Small intestine (tissue), 7 donors: ENCODE measurements around the gene CAMK1D. TPM values are rescaled to one million over a fixed set of nuclear protein-coding genes. Genes with fewer than 3 reads are reported as not detected.
A peak's percentile ranks its signal among the peaks of the same experiment; 100 is the strongest.

Source experiments
- DNase-seq, 2 donors: peaks; one replicate each; pipeline versions ENCODE4 v3.0.0 to v3.0.0-alpha.2; 2013
- FAIRE-seq: peaks from 2 replicates; lab custom pipeline; 2012; peaks lifted over from hg19 to GRCh38; lab: Jason Lieb, UNC
- H3K27ac ChIP-seq, 3 donors: one replicate each; pipeline ENCODE4 v1.5.1; 2013; ENCODE audit warnings: low read length in 2 of 3, mild to moderate bottlenecking in 2 of 3, control low read depth in 1 of 3, inconsistent platforms in 1 of 3, low read depth in 1 of 3, moderate library complexity in 1 of 3
- H3K27me3 ChIP-seq, 3 donors: one replicate each; pipeline ENCODE4 v1.6.1; 2013; ENCODE audit warnings: low read length in 3 of 3, inconsistent platforms in 1 of 3; ENCODE audit not compliant: control insufficient read depth in 3 of 3, insufficient read depth in 3 of 3
- H3K36me3 ChIP-seq, 3 donors: one replicate each; pipeline ENCODE4 v1.6.1; 2013; ENCODE audit warnings: low read length in 3 of 3, inconsistent platforms in 1 of 3, low read depth in 1 of 3, mild to moderate bottlenecking in 1 of 3, moderate library complexity in 1 of 3; ENCODE audit not compliant: control insufficient read depth in 3 of 3, insufficient read depth in 2 of 3
- H3K4me1 ChIP-seq, 3 donors: one replicate each; pipeline ENCODE4 v1.6.1; 2013; ENCODE audit warnings: low read length in 2 of 3, inconsistent platforms in 1 of 3, low read depth in 1 of 3, mild to moderate bottlenecking in 1 of 3, moderate library complexity in 1 of 3; ENCODE audit not compliant: control insufficient read depth in 3 of 3, insufficient read depth in 2 of 3
- H3K4me3 ChIP-seq, 3 donors: one replicate each; pipeline ENCODE4 v1.5.1; 2013; ENCODE audit warnings: low read length in 3 of 3, control low read depth in 1 of 3, inconsistent platforms in 1 of 3, low read depth in 1 of 3, mild to moderate bottlenecking in 1 of 3, moderate library complexity in 1 of 3
- H3K9me3 ChIP-seq, 2 donors: one replicate each; pipeline ENCODE4 v1.6.1; 2013; ENCODE audit warnings: low read depth in 1 of 2, low read length in 1 of 2; ENCODE audit not compliant: control insufficient read depth in 2 of 2, insufficient read depth in 1 of 2
- WGBS, 3 donors: extraction: QIAGEN DNeasy Blood & Tissue Kit; methylation state at CpG; one replicate each; pipeline ENCODE4 v1.1.7; 2013; 5-methylcytosine and 5-hydroxymethylcytosine counted together
- polyA plus RNA-seq, 4 donors: library from polyadenylated mRNA; stranded (reverse) in 3 of 4; unstranded in 1 of 4; fragments of 200-250 nt in 3 of 4; fragments of 120-200 nt in 1 of 4; gene quantifications; one replicate each; pipeline versions ENCODE4 v1.2.1 to v1.2.3, GENCODE V29; 2013
- donor health status: healthy with polysubstance abuse.
- donor health status: control.
- donor health status: control.
- donor health status: Bipolar disorder and iron deficiency.
- donor health status: healthy.

Gene CAMK1D
- polyA plus RNA-seq, 4 donors, result 0.45 to 9.7 (median 3.8) TPM

DNA sequence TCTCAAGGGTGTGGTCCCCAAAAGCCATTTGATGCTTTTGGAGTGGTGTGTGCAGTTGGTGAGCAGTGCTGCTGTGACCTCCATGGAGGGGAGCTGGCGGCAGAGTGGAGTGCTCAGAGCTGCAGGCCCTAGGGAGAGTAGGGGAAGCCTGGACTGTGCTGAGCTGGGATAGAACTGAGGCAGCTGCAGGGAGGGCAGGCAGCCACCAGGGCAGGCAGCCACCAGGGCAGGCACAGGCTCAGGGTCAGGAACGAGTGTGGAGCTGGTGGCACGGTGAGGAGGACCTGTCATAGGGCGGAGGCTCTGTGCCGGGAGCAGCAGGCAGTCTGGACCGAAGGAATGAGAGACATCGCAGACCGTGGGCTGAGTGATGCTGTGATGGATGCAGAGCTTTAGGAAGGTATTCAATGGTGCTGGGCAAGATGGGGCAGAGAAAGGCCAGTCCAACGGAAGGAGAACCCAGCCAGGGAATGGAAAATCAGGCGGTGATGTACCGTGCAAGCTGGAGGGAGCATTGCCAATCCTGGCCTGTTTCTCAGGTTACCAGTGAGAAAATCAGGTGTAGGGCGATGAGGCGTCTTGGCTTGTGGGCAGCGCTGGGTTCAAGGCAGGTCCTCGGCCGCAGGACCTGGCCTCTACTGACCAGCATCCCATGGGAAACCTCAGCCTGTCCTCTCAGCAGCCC lies 152.6 kb downstream of the CAMK1D start:
- DNase-seq, result no peak
- Histone ChIP-seq H3K9me3 (no peaks in the 10 kb centered on the region), H3K4me3 (no peak overlapping the region), H3K27me3 (no peaks in the 10 kb centered on the region), H3K27ac (peak overlapping the region in 1 of 3 donors; percentile 21), H3K4me1 (peaks cover 7 to 23% (median 20%) of the 10 kb centered on the region in 3 donors), H3K36me3 (peaks cover 0 to 2% (median 2%) of the 10 kb centered on the region in 3 donors)
- no peak for FAIRE-seq
- WGBS, 3 donors, result 65 to 80% (median 68%) methylated on average over 16 of the region's 16 CpGs

DNA sequence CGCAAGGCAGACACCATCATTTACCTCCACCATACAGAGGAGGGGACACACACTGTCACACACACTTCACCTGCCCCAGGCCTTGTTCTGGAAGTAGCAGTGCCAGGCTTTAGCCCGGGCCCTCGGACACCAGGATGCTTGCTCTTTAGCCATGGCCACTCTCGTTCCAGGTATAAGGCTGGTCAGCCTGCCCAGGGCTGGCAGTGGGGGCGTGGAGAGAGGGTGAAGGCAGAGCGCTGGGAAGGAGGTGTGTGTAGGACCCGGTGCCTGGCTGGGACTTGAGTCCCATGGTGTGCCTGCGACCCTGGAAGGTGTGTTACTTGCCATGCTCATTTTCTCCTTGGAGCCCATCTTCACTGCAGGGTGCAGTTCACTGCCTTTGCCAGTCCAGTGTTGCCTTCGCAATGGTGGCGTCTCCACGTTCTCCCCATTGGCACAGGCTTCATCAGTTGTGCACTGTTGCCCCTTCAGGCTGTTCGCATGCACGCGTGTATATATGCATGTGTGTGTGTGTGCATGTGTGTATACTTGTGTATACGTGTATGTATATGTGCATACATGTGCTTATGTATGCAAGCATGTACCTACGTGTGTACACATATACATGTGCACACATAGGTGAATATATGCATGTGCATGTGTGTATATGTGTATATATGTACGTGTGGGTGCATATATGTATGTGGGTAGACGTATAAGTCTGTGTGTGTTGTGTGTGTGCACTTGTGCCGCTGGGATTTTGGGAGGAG lies 153.4 kb downstream of the CAMK1D start:
- H3K27ac ChIP-seq, result no peak overlapping the region
- H3K27me3 ChIP-seq, result no peaks in the 10 kb centered on the region
- H3K4me3 ChIP-seq, result no peak overlapping the region
- peaks cover 0 to 2% (median 0%) of the 10 kb centered on the region in 3 donors for H3K36me3 ChIP-seq
- no peak for DNase-seq
- H3K4me1 ChIP-seq, result peaks cover 7 to 23% (median 20%) of the 10 kb centered on the region in 3 donors
- H3K9me3 ChIP-seq, result no peaks in the 10 kb centered on the region
- no peak for FAIRE-seq
- WGBS, 3 donors, result 93 to 95% (median 94%) methylated on average over 19 of the region's 19 CpGs

DNA sequence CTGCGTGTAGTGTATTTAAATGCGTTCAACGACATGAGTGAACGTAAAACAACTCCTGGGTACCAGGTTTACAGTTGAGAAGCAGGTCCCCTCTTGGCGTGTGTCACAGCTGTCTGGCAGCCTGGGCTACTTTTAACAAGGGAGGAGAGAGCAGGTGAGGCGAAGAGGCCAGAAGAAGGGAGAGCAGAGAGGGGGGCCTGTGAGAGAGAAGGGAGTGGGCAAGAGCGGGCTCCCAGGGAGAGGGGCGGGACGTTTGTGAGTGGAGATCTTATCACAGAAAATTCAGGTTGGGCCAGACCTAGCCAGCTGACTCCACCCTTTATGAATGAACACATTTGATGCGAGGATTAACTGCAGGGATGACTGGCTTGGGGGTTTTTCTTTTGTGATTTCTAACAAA lies 154.0 kb downstream of the CAMK1D start:
- Histone ChIP-seq H3K4me3 (no peak overlapping the region), H3K9me3 (no peaks in the 10 kb centered on the region), H3K4me1 (peaks cover 7 to 23% (median 20%) of the 10 kb centered on the region in 3 donors), H3K27me3 (no peaks in the 10 kb centered on the region), H3K36me3 (peaks cover 0 to 2% (median 0%) of the 10 kb centered on the region in 3 donors), H3K27ac (no peak overlapping the region)
- FAIRE-seq (no peak), DNase-seq (no peak)
- WGBS, 3 donors, result 38 to 69% (median 68%) methylated on average over 10 of the region's 10 CpGs

DNA sequence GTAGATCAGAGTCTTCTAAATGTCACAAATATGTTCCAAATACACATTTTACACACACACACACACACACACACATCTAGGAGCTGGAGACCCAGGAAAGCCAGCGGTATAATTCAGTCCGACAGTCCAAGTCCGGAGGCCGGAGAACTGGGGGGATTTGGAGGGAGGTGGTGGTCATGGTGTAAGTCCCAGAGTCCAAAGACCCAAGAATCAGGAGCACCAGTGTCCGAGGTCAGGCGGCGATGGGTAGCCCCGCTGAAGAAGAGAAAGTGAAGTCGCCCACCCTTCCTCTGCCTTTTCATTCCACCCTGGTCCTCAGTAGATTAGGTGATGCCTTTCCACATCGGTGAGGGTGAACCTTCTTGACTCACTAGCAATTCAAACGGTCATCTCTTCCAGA lies 154.8 kb downstream of the CAMK1D start:
- H3K36me3 ChIP-seq, result peaks cover 0 to 2% (median 0%) of the 10 kb centered on the region in 3 donors
- H3K4me1 ChIP-seq, result peaks cover 7 to 23% (median 20%) of the 10 kb centered on the region in 3 donors
- H3K27ac ChIP-seq, result no peak overlapping the region
- WGBS, 3 donors, result 92 to 97% (median 94%) methylated on average over 11 of the region's 11 CpGs
- no peaks in the 10 kb centered on the region for H3K27me3 ChIP-seq
- no peaks in the 10 kb centered on the region for H3K9me3 ChIP-seq
- FAIRE-seq, result no peak
- H3K4me3 ChIP-seq, result no peak overlapping the region
- DNase-seq, result no peak

DNA sequence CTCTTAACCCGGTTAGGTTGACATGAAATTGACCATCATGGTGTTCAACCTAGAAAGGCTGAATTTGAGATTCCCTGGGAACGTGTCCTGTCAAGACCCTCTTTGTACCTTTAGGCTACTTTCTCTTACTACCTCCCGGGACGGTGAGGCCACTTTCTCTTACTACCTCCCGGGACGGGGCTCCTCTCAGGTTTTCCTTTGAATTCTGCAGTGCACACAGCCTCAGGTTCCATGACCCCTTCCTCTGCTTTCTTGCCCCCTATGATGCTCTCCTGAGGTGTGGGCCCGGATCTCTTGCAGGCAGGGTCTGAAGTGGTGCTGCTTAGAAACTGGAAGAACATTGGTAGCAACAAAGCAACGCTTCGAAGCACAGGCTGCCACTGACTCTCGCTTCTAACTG lies 155.3 kb downstream of the CAMK1D start:
- peaks cover 0 to 2% (median 0%) of the 10 kb centered on the region in 3 donors for H3K36me3 ChIP-seq
- H3K9me3 ChIP-seq, result no peaks in the 10 kb centered on the region
- no peak overlapping the region for H3K4me3 ChIP-seq
- WGBS, 3 donors, result 96 to 98% (median 97%) methylated on average over 10 of the region's 10 CpGs
- peaks cover 7 to 20% (median 20%) of the 10 kb centered on the region in 3 donors for H3K4me1 ChIP-seq
- FAIRE-seq, result no peak
- H3K27me3 ChIP-seq, result no peaks in the 10 kb centered on the region
- no peak overlapping the region for H3K27ac ChIP-seq
- no peak for DNase-seq

DNA sequence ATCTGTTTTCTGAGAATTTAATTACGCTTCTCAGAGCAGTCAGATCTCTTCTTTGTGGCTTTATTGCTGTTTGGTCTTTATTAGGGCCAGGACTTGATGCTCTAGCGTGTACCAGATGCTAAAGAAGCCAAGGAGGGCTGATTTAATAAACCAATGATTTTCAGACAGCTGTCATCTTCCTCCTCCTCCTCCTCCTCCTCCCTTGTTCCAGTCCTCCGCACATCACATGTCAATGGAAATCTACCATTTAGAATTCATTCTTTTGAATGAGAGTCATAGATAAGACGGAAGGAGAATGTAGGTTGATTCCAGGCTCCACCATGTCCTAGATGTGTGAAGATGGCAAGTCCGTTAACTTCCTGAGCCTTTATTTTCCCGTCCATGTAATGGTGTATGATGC lies 156.3 kb downstream of the CAMK1D start:
- H3K4me1 ChIP-seq, result peaks cover 4 to 14% (median 11%) of the 10 kb centered on the region in 3 donors
- no peaks in the 10 kb centered on the region for H3K27me3 ChIP-seq
- H3K9me3 ChIP-seq, result no peaks in the 10 kb centered on the region
- H3K4me3 ChIP-seq, result no peak overlapping the region
- H3K36me3 ChIP-seq, result peaks cover 0 to 2% (median 0%) of the 10 kb centered on the region in 3 donors
- DNase-seq (no peak), FAIRE-seq (no peak)
- no peak overlapping the region for H3K27ac ChIP-seq
- 96 to 97% (median 96%) methylated on average over 6 of the region's 6 CpGs for WGBS, 3 donors

DNA sequence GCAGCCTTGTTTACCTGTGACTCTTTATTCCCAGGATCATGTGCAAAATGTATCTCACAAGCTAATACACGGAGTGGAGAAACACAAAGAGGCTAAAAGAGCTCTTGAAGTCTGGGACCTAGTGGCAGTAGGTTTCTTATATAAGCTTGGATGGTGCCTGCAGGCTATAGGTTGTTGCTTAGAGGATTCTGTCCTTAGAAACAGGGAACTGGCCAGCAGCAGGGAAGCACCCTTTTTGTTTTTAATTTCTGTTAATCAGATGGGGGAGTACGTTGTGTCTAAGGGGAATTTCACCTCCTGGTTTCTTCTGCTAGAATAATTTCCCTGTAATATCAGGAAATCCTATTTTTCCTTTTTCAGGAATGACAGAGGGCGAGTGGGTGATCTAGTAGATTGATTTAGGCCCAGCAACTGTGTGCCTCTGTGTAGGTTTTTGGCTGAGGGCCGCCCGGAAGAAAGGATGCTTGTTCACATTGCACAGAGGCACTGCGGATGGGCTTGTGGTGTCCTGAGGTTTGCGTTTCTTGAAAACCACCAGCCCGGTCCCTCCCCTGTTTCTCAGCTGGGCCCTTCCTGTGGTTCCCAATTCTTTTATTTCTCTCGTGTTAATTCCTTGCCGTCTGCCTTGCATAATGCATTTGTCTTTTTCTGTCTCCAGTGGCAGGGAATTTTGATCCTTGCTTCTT lies 158.0 kb downstream of the CAMK1D start:
- FAIRE-seq (no peak), DNase-seq (no peak)
- H3K4me3 ChIP-seq, result no peak overlapping the region
- no peaks in the 10 kb centered on the region for H3K4me1 ChIP-seq
- H3K27me3 ChIP-seq, result no peaks in the 10 kb centered on the region
- no peaks in the 10 kb centered on the region for H3K9me3 ChIP-seq
- peaks cover 0 to under 1% (median 0%) of the 10 kb centered on the region in 3 donors for H3K36me3 ChIP-seq
- no peak overlapping the region for H3K27ac ChIP-seq
- 73 to 90% (median 81%) methylated on average over 10 of the region's 10 CpGs for WGBS, 3 donors

DNA sequence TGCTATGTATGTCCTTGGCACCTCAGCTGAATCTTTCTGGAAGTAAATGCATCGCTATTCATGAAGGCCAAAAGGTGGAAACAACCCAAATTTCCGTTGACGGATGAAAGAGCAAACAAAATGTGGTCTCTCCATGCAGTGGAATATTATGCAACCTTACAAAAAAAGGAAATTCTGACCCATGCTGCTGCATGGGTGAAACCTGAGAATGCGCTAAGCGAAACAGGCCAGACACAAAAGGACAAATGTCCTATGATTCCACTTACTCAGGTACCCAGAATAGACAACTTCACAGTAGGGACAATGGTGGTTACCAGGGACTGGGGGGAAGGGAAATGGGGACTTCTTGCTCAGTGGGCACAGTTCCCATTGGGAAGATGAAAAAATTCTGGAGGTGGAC lies 158.8 kb downstream of the CAMK1D start:
- no peaks in the 10 kb centered on the region for H3K36me3 ChIP-seq
- H3K9me3 ChIP-seq, result no peaks in the 10 kb centered on the region
- no peaks in the 10 kb centered on the region for H3K27me3 ChIP-seq
- WGBS, 3 donors, result 92 to 98% (median 93%) methylated on average over 5 of the region's 5 CpGs
- no peaks in the 10 kb centered on the region for H3K4me1 ChIP-seq
- no peak overlapping the region for H3K27ac ChIP-seq
- no peak overlapping the region for H3K4me3 ChIP-seq
- no peak for DNase-seq
- no peak for FAIRE-seq
